Muscle layer of colon (tissue), 2 donors: ENCODE results near the gene TGDS.

Source experiments
- H3K27ac ChIP-seq: one replicate; pipeline ENCODE4 v1.7.0; 2013; ENCODE audit warnings: low read depth, mild to moderate bottlenecking, low read length, moderate library complexity
- H3K27me3 ChIP-seq, 2 donors: one replicate each; pipeline ENCODE4 v1.7.0; 2013; ENCODE audit warnings: low read length in 2 of 2, mild to moderate bottlenecking in 2 of 2; ENCODE audit not compliant: insufficient read depth in 2 of 2, control insufficient read depth in 1 of 2
- H3K36me3 ChIP-seq: one replicate; pipeline ENCODE4 v1.7.0; 2013; ENCODE audit warnings: mild to moderate bottlenecking, low read length; ENCODE audit not compliant: insufficient read depth
- H3K4me1 ChIP-seq: one replicate; pipeline ENCODE4 v1.7.0; 2013; ENCODE audit warnings: mild to moderate bottlenecking, low read length; ENCODE audit not compliant: insufficient read depth
- H3K4me3 ChIP-seq, 2 donors: one replicate each; pipeline ENCODE4 v1.7.0; 2013; ENCODE audit warnings: low read length in 2 of 2, low read depth in 1 of 2, mild to moderate bottlenecking in 1 of 2, moderate library complexity in 1 of 2
- H3K9ac ChIP-seq: one replicate; pipeline ENCODE4 v1.7.0; 2013; ENCODE audit warnings: low read length
- H3K9me3 ChIP-seq: one replicate; pipeline ENCODE4 v1.7.0; 2013; ENCODE audit warnings: mild to moderate bottlenecking, low read length
- donor health status: abdominal sarcoma.
- donor health status: Adenocarcinoma of cecum.

The TGDS gene

GRCh38 chr13:94598281-94598680, 2.3 kb upstream of the TGDS start:
- Histone ChIP-seq H3K9ac (no peak overlapping the region), H3K4me1 (peaks cover 17% of the 10 kb centered on the region), H3K9me3 (no peaks in the 10 kb centered on the region), H3K4me3 (no peak overlapping the region), H3K27ac (no peak overlapping the region), H3K36me3 (no peaks in the 10 kb centered on the region), H3K27me3 (no peaks in the 10 kb centered on the region)

- no peaks in the 10 kb centered on the region for H3K27me3 ChIP-seq
- peaks cover 17% of the 10 kb centered on the region for H3K4me1 ChIP-seq
- H3K4me3 ChIP-seq = peak overlapping the region; percentile 81 to 96
- no peak overlapping the region for H3K27ac ChIP-seq
- H3K9ac ChIP-seq = no peak overlapping the region
- H3K9me3 ChIP-seq = no peaks in the 10 kb centered on the region
- peaks cover 5% of the 10 kb centered on the region for H3K36me3 ChIP-seq
Measured at GRCh38 chr13:94596575-94596971, 621 bp upstream of the TGDS start.

- Histone ChIP-seq H3K27me3 (no peaks in the 10 kb centered on the region), H3K4me3 (peak overlapping the region; percentile 81 to 96), H3K36me3 (peaks cover 11% of the 10 kb centered on the region), H3K9me3 (no peaks in the 10 kb centered on the region), H3K9ac (peak overlapping the region; percentile 81), H3K27ac (peak overlapping the region; percentile 86), H3K4me1 (peaks cover 17% of the 10 kb centered on the region)
Measured at GRCh38 chr13:94595001-94595949, 677 bp downstream of the TGDS start.

- peaks cover 11% of the 10 kb centered on the region for H3K36me3 ChIP-seq
- no peak overlapping the region for H3K4me3 ChIP-seq
- no peaks in the 10 kb centered on the region for H3K27me3 ChIP-seq
- no peak overlapping the region for H3K9ac ChIP-seq
- no peak overlapping the region for H3K27ac ChIP-seq
- H3K4me1 ChIP-seq = peaks cover 17% of the 10 kb centered on the region
- H3K9me3 ChIP-seq = no peaks in the 10 kb centered on the region
Measured at GRCh38 chr13:94590744-94591143, 5.2 kb downstream of the TGDS start.

- Histone ChIP-seq H3K4me1 (no peaks in the 10 kb centered on the region), H3K27ac (no peak overlapping the region), H3K4me3 (no peak overlapping the region), H3K9me3 (no peaks in the 10 kb centered on the region), H3K9ac (no peak overlapping the region), H3K27me3 (no peaks in the 10 kb centered on the region), H3K36me3 (peaks cover 11% of the 10 kb centered on the region)
Measured at GRCh38 chr13:94588541-94588940, 7.4 kb downstream of the TGDS start.

GRCh38 chr13:94586371-94586770, 9.6 kb downstream of the TGDS start:
- Histone ChIP-seq H3K27ac (no peak overlapping the region), H3K9ac (no peak overlapping the region), H3K4me3 (no peak overlapping the region), H3K36me3 (peaks cover 16% of the 10 kb centered on the region), H3K9me3 (no peaks in the 10 kb centered on the region), H3K4me1 (no peaks in the 10 kb centered on the region), H3K27me3 (no peaks in the 10 kb centered on the region)

- H3K4me1 ChIP-seq = no peaks in the 10 kb centered on the region
- no peak overlapping the region for H3K27ac ChIP-seq
- no peaks in the 10 kb centered on the region for H3K27me3 ChIP-seq
- H3K9me3 ChIP-seq = no peaks in the 10 kb centered on the region
- H3K4me3 ChIP-seq = no peak overlapping the region
- H3K9ac ChIP-seq = no peak overlapping the region
- H3K36me3 ChIP-seq = peaks cover 16% of the 10 kb centered on the region
Measured at GRCh38 chr13:94585543-94586101, 10.3 kb downstream of the TGDS start.

GRCh38 chr13:94583926-94584325, 12.0 kb downstream of the TGDS start:
- Histone ChIP-seq H3K4me1 (no peaks in the 10 kb centered on the region), H3K9me3 (no peaks in the 10 kb centered on the region), H3K36me3 (peaks cover 28% of the 10 kb centered on the region), H3K27ac (no peak overlapping the region), H3K27me3 (no peaks in the 10 kb centered on the region), H3K4me3 (no peak overlapping the region), H3K9ac (no peak overlapping the region)

- Histone ChIP-seq H3K36me3 (peaks cover 49% of the 10 kb centered on the region), H3K4me3 (no peak overlapping the region)
Measured at GRCh38 chr13:94579063-94579462, 16.9 kb downstream of the TGDS start.

GRCh38 chr13:94569615-94570014, 26.3 kb downstream of the TGDS start:
- Histone ChIP-seq H3K27me3 (no peaks in the 10 kb centered on the region), H3K36me3 (peaks cover 39% of the 10 kb centered on the region), H3K9ac (no peak overlapping the region)

More at GRCh38 chr13:94579063-94579462, 16.9 kb downstream of the TGDS start:
- Histone ChIP-seq H3K9ac (no peak overlapping the region), H3K9me3 (no peaks in the 10 kb centered on the region), H3K27me3 (no peaks in the 10 kb centered on the region), H3K4me1 (no peaks in the 10 kb centered on the region), H3K27ac (no peak overlapping the region)

GRCh38 chr13:94568443-94568842, 27.5 kb downstream of the TGDS start:
- H3K27me3 ChIP-seq = no peaks in the 10 kb centered on the region
- H3K9ac ChIP-seq = no peak overlapping the region
- H3K4me3 ChIP-seq = no peak overlapping the region
- peaks cover 31% of the 10 kb centered on the region for H3K36me3 ChIP-seq
- no peak overlapping the region for H3K27ac ChIP-seq
- no peaks in the 10 kb centered on the region for H3K9me3 ChIP-seq
- no peaks in the 10 kb centered on the region for H3K4me1 ChIP-seq

More at GRCh38 chr13:94569615-94570014, 26.3 kb downstream of the TGDS start:
- H3K9me3 ChIP-seq = no peaks in the 10 kb centered on the region
- no peak overlapping the region for H3K27ac ChIP-seq
- H3K4me1 ChIP-seq = no peaks in the 10 kb centered on the region
- no peak overlapping the region for H3K4me3 ChIP-seq
